GM18498 (cell line): ENCODE measurements around the gene ALS2CL.

Experiments used
- ATAC-seq: cut with Tn5 transposase; IDR thresholded peaks from one replicate; pipeline ENCODE4 v1.9.1; 2021; ENCODE audit warnings: mild to moderate bottlenecking, moderate library complexity; ENCODE audit not compliant: unreplicated experiment

ALS2CL gene

GRCh38 chr3:46643701-46644100 is 49.8 kb downstream of the ALS2CL start:
- ATAC-seq: no peak

- no peak for ATAC-seq
These were observed 50.5 kb downstream of the ALS2CL start for GRCh38 chr3:46642971-46643370.

DNA sequence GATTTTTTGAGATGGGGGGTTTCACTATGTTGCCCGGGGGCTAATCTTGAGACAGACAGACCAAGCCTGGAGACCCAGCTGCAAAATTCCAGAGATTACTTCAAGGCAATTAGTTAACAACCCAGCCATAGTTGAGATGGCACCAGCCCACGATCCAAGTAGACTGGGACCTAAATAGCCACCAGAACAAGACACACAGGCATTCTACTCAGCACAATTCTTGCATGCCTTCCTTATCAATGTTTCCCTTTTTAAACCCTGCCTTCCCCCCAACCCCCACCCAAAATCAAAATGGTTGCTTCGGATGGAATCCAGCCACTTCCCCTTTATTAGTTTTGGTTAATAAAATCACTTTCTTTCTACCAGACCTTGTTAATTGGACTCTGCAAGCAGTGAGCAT is 52.6 kb downstream of the ALS2CL start:
- no peak for ATAC-seq

DNA sequence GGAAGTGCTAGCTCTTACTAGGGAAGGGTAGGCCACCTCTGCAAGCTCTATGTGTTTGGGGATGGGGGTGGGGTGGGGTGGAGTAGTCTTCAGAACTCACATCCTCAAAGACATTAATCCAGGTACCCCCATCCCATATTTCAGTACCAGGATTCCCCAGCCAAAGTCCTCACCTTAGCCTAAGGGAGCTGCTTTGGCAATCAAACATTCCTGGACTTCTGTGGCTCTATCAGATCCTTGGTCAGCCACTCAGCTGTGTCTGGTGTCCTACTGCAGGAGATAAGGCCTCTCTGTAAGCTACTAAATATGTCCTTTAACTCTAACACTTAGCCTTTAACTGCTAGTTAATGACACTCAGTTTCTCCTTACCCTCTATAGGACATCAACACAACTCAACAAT is 54.3 kb downstream of the ALS2CL start:
- ATAC-seq: no peak

- no peak for ATAC-seq
These were observed 58.6 kb downstream of the ALS2CL start for GRCh38 chr3:46634856-46635255.

DNA sequence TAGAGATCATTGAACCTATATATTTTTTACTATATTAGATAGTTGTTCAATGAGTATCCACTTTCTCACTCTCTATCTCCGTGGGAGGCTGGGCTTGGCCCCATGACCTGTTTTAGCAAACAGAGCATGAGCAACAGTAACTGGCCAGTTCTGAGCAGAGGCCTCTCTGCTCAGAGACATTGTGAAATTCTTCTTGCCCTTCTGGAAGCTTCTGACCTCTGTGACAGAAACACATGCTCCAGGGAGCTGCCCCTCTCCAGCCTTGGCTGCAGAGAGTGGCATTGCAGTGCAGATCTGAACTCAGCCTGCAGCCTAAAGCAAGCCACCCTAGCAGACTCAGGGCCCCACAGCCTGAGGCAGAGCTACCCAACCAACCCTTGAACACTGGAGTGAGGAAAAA is 60.7 kb downstream of the ALS2CL start:
- no peak for ATAC-seq

DNA sequence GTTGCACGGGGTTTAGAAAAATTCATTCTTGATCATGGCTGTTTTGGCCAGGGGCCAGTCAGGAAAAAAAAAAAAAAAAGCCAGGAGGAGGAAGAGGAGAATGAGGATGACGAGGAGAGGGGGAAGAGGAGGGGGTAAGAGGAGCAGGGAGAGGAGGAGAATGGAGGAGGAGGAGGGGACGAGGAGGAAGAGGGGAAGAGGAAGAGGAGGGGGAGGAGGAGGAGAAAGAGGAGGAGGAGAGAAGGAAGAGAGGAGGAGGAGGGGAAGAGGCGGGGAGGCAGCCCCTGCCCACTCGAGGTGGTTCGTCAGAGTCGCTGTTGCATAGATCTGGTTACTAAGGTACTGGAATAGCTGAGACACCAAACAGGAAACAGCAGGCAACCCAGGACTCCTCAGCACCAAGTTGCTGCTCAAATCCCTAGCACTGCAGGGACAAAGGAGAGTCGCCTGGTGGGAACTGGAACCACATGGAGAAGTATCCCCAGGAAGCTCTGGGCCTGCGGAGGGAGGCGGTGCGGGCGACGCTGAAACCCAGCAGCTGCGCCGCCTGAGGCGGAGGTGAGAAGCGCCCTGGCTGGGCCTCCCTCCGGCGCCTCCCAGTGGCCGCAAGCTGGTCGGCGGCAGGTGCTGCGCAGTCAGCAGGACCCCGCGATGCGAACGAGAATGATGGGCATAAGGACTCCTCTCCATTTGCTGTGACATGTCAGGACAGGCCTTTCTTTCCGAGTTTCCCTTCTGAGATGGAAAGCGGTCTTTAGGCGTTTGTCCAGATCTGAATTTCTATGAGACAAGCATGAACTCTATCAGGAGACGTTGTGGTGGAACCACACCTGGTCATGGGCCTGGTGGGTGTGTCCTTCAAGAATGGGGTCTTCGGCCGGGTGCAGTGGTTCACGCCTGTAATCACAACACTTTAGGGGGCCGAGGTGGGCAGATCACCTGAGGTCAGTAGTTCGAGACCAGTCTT is 63.6 kb downstream of the ALS2CL start:
- peak; percentile 91 for ATAC-seq

- ATAC-seq: no peak
These were observed 64.5 kb downstream of the ALS2CL start for GRCh38 chr3:46628901-46629369.

DNA sequence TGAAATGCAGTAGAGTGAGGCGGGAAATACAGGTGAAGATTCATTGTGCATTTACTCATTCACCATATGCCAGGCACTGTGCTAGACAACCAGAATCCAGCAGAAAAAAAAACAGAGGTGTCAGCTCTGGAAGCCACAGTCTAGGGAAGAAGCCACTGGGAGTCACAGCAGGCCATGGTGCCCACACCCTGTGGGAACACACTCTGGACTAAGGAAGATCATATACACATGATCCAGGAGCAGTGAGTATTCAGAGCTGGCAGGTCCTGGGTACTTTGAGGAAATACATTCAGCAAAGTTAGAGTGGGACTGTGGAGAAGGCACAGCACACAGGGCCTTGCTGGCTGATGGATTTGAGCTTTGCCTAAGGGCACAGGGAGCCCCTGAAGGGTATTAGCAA is 66.4 kb downstream of the ALS2CL start:
- no peak for ATAC-seq

- no peak for ATAC-seq
These were observed 67.4 kb downstream of the ALS2CL start for GRCh38 chr3:46626039-46626438.

- no peak for ATAC-seq
These were observed 68.4 kb downstream of the ALS2CL start for GRCh38 chr3:46624975-46625490.

DNA sequence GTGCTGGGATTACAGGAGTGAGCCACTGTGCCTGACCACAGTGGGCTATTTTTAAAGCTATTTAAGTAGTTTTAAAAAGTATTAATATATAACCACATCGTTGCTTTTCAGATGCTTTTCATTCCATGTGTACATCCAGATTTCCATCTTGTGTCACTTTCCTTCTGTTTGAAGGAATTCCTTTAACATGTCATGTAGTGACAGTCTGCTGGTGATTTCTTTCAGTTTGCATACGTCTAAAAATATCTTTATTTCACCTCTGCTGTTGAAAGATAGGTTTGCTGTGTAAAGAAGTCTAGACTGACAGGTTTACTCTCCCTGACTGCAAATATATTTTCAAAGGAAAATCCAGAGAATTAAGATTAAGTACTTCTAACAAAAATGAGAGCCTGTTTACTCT is 68.9 kb downstream of the ALS2CL start:
- no peak for ATAC-seq

- ATAC-seq: no peak
These were observed 73.4 kb downstream of the ALS2CL start for GRCh38 chr3:46619845-46620778.
